SU-DHL-6 (cell line): Measurements from ENCODE around the gene POLR2H.

Experiments
- EZH2phosphoT487 ChIP-seq: fragments of 200-600 bp; sonication (generic), shearing (Covaris generic); conservative IDR thresholded peaks from 2 replicates; pipeline ENCODE4 v1.6.1; 2018; ENCODE audit warnings: mild to moderate bottlenecking, antibody characterized with exemption, low read length, moderate library complexity, mixed read lengths
- TF ChIP-seq, protein P1 (sequence below): fragments of 200-600 bp; sonication (generic); IDR thresholded peaks from one replicate; pipeline ENCODE4 v1.5.1; 2017; ENCODE audit warnings: antibody characterized with exemption, mild to moderate bottlenecking, low read length, moderate library complexity; ENCODE audit not compliant: insufficient read depth, poor library complexity, severe bottlenecking

DNA sequence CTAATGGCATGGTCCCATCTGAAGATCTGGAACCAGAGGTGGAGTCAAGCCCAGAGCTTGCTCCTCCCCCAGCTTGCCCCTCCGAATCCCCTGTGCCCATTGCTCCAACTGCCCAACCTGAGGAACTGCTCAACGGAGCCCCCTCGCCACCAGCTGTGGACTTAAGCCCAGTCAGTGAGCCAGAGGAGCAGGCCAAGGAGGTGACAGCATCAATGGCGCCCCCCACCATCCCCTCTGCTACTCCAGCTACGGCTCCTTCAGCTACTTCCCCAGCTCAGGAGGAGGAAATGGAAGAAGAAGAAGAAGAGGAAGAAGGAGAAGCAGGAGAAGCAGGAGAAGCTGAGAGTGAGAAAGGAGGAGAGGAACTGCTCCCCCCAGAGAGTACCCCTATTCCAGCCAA, 39.8 kb upstream of the POLR2H start:
- TF ChIP-seq, protein P1, sequence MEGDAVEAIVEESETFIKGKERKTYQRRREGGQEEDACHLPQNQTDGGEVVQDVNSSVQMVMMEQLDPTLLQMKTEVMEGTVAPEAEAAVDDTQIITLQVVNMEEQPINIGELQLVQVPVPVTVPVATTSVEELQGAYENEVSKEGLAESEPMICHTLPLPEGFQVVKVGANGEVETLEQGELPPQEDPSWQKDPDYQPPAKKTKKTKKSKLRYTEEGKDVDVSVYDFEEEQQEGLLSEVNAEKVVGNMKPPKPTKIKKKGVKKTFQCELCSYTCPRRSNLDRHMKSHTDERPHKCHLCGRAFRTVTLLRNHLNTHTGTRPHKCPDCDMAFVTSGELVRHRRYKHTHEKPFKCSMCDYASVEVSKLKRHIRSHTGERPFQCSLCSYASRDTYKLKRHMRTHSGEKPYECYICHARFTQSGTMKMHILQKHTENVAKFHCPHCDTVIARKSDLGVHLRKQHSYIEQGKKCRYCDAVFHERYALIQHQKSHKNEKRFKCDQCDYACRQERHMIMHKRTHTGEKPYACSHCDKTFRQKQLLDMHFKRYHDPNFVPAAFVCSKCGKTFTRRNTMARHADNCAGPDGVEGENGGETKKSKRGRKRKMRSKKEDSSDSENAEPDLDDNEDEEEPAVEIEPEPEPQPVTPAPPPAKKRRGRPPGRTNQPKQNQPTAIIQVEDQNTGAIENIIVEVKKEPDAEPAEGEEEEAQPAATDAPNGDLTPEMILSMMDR = no peak
- no peak for TF ChIP-seq EZH2phosphoT487
